HCT116 (cell line): ENCODE data around the gene TMEM35B.

Experiments
- CBX3 ChIP-seq: IDR thresholded peaks from 2 replicates; pipeline ENCODE4 v1.6.1; 2012; ENCODE audit warnings: low read depth
- EZH2phosphoT487 ChIP-seq: fragments of 200-600 bp; IDR thresholded peaks from 2 replicates; pipeline ENCODE4 v1.6.1; 2018; ENCODE audit warnings: antibody characterized with exemption, borderline replicate concordance
- POLR2A ChIP-seq: IDR thresholded peaks from 2 replicates; pipeline ENCODE4 v1.7.0; 2011; ENCODE audit warnings: borderline replicate concordance; ENCODE audit not compliant: insufficient read depth, insufficient read length; ENCODE audit errors: extremely low read depth
- RAD21 ChIP-seq: IDR thresholded peaks from 2 replicates; pipeline ENCODE4 v1.6.1; 2012; ENCODE audit warnings: low read depth, mild to moderate bottlenecking
- SP1 ChIP-seq: IDR thresholded peaks from 2 replicates; pipeline ENCODE4 v1.6.1; 2012; ENCODE audit warnings: low read depth
- ZFX ChIP-seq: fragments of 450-650 bp; IDR thresholded peaks from 2 replicates; pipeline ENCODE4 v1.6.1; 2017
- ZNF274 ChIP-seq: fragments of 200-500 bp; sonication (Bioruptor generic); IDR thresholded peaks from 2 replicates; pipeline ENCODE4 v1.6.1; 2014; ENCODE audit warnings: mild to moderate bottlenecking, low read depth, low read length, inconsistent platforms
- TF ChIP-seq, protein P1 (sequence below): IDR thresholded peaks from 2 replicates; pipeline ENCODE4 v1.6.1; 2012
- TF ChIP-seq, protein P2 (sequence below), 3 experiments: fragments of 200-600 bp in 1 of 3; sonication (generic) in 1 of 3; IDR thresholded peaks in 2 of 3; conservative IDR thresholded peaks in 1 of 3; 2 replicates each; pipeline ENCODE4 v1.5.1; 2012 to 2017; ENCODE audit warnings: low read depth in 2 of 3, low read length in 2 of 3, antibody characterized with exemption in 1 of 3, borderline replicate concordance in 1 of 3, control low read depth in 1 of 3, mild to moderate bottlenecking in 1 of 3, mixed read lengths in 1 of 3, mixed run types in 1 of 3, moderate library complexity in 1 of 3; ENCODE audit not compliant: insufficient read depth in 1 of 3
- TF ChIP-seq, protein P3 (sequence below): IDR thresholded peaks from 2 replicates; pipeline ENCODE4 v1.6.1; 2012; ENCODE audit warnings: low read depth

DNA sequence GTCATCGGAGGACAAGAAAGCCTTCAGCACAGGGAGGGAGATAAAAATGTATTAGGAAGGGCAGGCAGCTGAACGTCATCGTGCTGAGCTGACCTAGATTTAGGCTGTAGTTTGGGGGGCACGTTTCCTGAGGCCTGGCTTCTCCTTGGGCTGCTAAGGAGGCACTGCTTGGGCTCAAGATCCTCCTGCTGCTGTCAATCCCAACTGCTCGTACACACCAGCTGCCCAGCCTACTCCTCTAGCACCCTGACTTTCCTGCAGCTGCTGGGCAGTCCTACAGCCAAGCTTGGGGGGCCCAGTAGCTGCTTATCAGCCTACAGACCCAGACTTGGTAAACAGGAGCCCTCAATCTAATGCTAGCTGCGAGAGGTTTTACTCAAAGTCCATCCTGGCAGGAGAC lies 6.2 kb downstream of the TMEM35B start:
- TF ChIP-seq RAD21 (no peak), SP1 (no peak), POLR2A (no peak), EZH2phosphoT487 (no peak), ZFX (no peak), ZNF274 (no peak), CBX3 (no peak)
- TF ChIP-seq, protein P1, sequence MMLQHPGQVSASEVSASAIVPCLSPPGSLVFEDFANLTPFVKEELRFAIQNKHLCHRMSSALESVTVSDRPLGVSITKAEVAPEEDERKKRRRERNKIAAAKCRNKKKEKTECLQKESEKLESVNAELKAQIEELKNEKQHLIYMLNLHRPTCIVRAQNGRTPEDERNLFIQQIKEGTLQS = no peak
- TF ChIP-seq, protein P2, sequence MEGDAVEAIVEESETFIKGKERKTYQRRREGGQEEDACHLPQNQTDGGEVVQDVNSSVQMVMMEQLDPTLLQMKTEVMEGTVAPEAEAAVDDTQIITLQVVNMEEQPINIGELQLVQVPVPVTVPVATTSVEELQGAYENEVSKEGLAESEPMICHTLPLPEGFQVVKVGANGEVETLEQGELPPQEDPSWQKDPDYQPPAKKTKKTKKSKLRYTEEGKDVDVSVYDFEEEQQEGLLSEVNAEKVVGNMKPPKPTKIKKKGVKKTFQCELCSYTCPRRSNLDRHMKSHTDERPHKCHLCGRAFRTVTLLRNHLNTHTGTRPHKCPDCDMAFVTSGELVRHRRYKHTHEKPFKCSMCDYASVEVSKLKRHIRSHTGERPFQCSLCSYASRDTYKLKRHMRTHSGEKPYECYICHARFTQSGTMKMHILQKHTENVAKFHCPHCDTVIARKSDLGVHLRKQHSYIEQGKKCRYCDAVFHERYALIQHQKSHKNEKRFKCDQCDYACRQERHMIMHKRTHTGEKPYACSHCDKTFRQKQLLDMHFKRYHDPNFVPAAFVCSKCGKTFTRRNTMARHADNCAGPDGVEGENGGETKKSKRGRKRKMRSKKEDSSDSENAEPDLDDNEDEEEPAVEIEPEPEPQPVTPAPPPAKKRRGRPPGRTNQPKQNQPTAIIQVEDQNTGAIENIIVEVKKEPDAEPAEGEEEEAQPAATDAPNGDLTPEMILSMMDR (IDR thresholded peaks at IDR 0.05 in 2 of 3, conservative IDR thresholded peaks at IDR 0.05 in 1 of 3; ENCODE audit: borderline replicate concordance in 1 of 3, insufficient read depth in 1 of 3, low read depth in 2 of 3, low read length in 2 of 3) = no peak
- TF ChIP-seq, protein P3, sequence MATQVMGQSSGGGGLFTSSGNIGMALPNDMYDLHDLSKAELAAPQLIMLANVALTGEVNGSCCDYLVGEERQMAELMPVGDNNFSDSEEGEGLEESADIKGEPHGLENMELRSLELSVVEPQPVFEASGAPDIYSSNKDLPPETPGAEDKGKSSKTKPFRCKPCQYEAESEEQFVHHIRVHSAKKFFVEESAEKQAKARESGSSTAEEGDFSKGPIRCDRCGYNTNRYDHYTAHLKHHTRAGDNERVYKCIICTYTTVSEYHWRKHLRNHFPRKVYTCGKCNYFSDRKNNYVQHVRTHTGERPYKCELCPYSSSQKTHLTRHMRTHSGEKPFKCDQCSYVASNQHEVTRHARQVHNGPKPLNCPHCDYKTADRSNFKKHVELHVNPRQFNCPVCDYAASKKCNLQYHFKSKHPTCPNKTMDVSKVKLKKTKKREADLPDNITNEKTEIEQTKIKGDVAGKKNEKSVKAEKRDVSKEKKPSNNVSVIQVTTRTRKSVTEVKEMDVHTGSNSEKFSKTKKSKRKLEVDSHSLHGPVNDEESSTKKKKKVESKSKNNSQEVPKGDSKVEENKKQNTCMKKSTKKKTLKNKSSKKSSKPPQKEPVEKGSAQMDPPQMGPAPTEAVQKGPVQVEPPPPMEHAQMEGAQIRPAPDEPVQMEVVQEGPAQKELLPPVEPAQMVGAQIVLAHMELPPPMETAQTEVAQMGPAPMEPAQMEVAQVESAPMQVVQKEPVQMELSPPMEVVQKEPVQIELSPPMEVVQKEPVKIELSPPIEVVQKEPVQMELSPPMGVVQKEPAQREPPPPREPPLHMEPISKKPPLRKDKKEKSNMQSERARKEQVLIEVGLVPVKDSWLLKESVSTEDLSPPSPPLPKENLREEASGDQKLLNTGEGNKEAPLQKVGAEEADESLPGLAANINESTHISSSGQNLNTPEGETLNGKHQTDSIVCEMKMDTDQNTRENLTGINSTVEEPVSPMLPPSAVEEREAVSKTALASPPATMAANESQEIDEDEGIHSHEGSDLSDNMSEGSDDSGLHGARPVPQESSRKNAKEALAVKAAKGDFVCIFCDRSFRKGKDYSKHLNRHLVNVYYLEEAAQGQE = no peak
